ENCODE results near the gene DDX47. TPM values are rescaled to one million over a fixed set of nuclear protein-coding genes. Genes with fewer than 3 reads are reported as not detected.
A peak's percentile ranks its signal among the peaks of the same experiment; 100 is the strongest.

The DDX47 gene
- total and polyA plus RNA-seq, 2 of the 4 experiments (the other 2 are of a cell fraction), result 77.8 to 89.5 TPM

DNA sequence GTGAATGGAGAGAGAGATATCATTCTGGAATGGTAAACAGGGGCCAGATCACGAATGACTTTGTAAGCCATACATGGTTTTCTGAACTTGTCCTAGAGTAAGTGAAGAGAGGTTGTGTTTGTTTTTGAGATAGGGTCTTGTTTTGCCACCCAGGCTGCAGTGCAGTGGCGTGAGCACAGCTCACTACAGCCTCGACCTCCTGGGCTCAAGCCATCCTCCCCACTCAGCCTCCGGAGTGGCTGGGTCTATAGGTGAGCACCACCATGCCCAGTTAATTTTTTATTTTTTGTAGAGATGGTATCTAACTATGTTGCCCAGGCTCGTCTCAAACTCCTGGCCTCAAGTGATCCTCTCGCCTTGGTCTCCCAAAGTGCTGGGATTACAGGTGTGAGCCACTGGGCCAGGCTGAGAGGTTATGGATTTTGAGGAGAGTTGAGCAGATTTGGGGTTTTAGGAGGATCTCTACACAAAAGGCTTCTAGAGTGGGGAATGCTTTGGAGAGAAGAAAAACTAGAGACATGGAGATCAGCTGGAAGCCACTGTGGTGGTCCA, 58.5 kb downstream of the DDX47 start:
- H2AK9ac ChIP-seq (replicated peaks; ENCODE audit: low read depth, low read length, poor library complexity), result peak overlapping the region; percentile 92
- peaks cover 26% of the 10 kb centered on the region for H3K4me1 ChIP-seq (ENCODE audit: control insufficient read depth, insufficient read depth, low read length)
- peaks cover 18% of the 10 kb centered on the region; the same call in 1 of the 2 replicates for H3K9me1 ChIP-seq (ENCODE audit: insufficient read depth, low read length)
- no peaks in the 10 kb centered on the region; the same call in 1 of the 2 replicates for H3K36me3 ChIP-seq (ENCODE audit: control insufficient read depth, insufficient read depth, low read length)
- no peaks in the 10 kb centered on the region for H4K20me1 ChIP-seq (ENCODE audit: insufficient read depth, low read length)
- H3K79me1 ChIP-seq (ENCODE audit: low read depth in 1 of 2, low read length in 2 of 2), result peaks cover 8 to 29% of the 10 kb centered on the region in 2 experiments; a peak in 3 of 4 replicates
- in situ Hi-C loops (cut with MboI; ENCODE audit: low sequenced_read_pairs) (loop anchor here (25.0 kb wide), 1 partner anchor 1516 kb away; no protein-coding TSS in a partner anchor), intact Hi-C loops (cut with micrococcal nuclease) (loop anchor here (1.0 kb wide), 1 partner anchor 25 kb away; no protein-coding TSS in a partner anchor), dilution Hi-C loops (cut with HindIII; ENCODE audit: low sequenced_read_pairs, unreplicated experiment) (no loop called here)
- ATAC-seq (ENCODE audit: low read depth) (no peak), DNase-seq (no peak)
- H2BK15ac ChIP-seq (ENCODE audit: low read depth, low read length), result peak overlapping the region; percentile 98
- H3K4me3 ChIP-seq (ENCODE audit: insufficient read depth, low read depth, low read length), result no peak overlapping the region
- BruUV-seq (replicated peaks), result no TSS peak
- H3K14ac ChIP-seq (replicated peaks; ENCODE audit: low read depth, low read length), result peak overlapping the region; percentile 98
- H3K23ac ChIP-seq (ENCODE audit: low read depth, low read length), result peak overlapping the region; percentile 94
- no peak for TF ChIP-seq NFE2L2 (IDR thresholded peaks at IDR 0.05; ENCODE audit: low read depth, low read length)
- no peak for TF ChIP-seq CHD1 (IDR thresholded peaks at IDR 0.05; ENCODE audit: low read depth, low read length)
- peak overlapping the region; percentile 99 for H4K91ac ChIP-seq (ENCODE audit: insufficient read depth, low read depth, low read length)
- H4K8ac ChIP-seq (ENCODE audit: low read depth in 2 of 2, low read length in 2 of 2), result peak overlapping the region; percentile 89 to 97
- peak overlapping the region; percentile 24; the same call in 1 of the 2 replicates for H3K9ac ChIP-seq (ENCODE audit: low read depth, low read length)
- peak overlapping the region; percentile 34; the same call in 1 of the 2 replicates for H3K4me2 ChIP-seq (ENCODE audit: low read depth, low read length)
- H3K27me3 ChIP-seq (ENCODE audit: control insufficient read depth, insufficient read depth, low read length), result no peaks in the 10 kb centered on the region
- no peaks in the 10 kb centered on the region for H3K9me3 ChIP-seq (ENCODE audit: control insufficient read depth, insufficient read depth, low read length)
- H2BK120ac ChIP-seq (ENCODE audit: low read depth, low read length), result peak overlapping the region; percentile 100
- H4K5ac ChIP-seq (ENCODE audit: low read depth, low read length), result peak overlapping the region; percentile 98
- peak overlapping the region; percentile 99 for H3K4ac ChIP-seq (ENCODE audit: low read depth, low read length)
- peak overlapping the region; percentile 49 for H2AFZ ChIP-seq (replicated peaks; ENCODE audit: low read length, poor library complexity)
- H3K18ac ChIP-seq (ENCODE audit: low read depth, low read length), result peak overlapping the region; percentile 99
- H2BK20ac ChIP-seq (ENCODE audit: low read depth, low read length), result peak overlapping the region; percentile 98
- WGBS, 2 experiments (ENCODE audit: extremely low coverage in 2 of 2, insufficient read length in 1 of 2), result 88% methylated on average over 1 of the region's 6 CpGs; no CpG with 5 or more reads in 1 of the 2 experiments
- POLR2A ChIA-PET (ENCODE audit: unreplicated experiment), result no interaction called here
- peak overlapping the region; percentile 100 for H2BK5ac ChIP-seq (ENCODE audit: low read depth, low read length, poor library complexity, severe bottlenecking)
- peak overlapping the region; percentile 86 for H3K56ac ChIP-seq (ENCODE audit: extremely low read depth, insufficient read depth, low read length)
- CTCF ChIA-PET, result interaction anchor here (0.7 kb wide), 1 partner anchor 869 kb away, joined by 4 read pairs; no protein-coding TSS in a partner anchor
- H3K27ac ChIP-seq (ENCODE audit: insufficient read depth, low read length), result peak overlapping the region; percentile 96
- peak overlapping the region; percentile 100 for H2AK5ac ChIP-seq (ENCODE audit: low read depth, low read length)
